Sciatic nerve (tissue), 2 donors: Measurements from ENCODE around the gene PPP1R7. TPM values are rescaled to one million over a fixed set of nuclear protein-coding genes. Genes with fewer than 3 reads are reported as not detected.

Source experiments
- ATAC-seq: fragments of 200-7000 bp; cut with Tn5 transposase; one replicate; pipeline ENCODE4 v1.9.1; 2020; ENCODE audit warnings: mild to moderate bottlenecking, moderate library complexity
- DNase-seq: peaks from one replicate; pipeline ENCODE4 v3.0.0-alpha.2; 2020; ENCODE audit warnings: low spot score
- intact Hi-C: fragments of 100-400 bp; cut with DNase I; formaldehyde crosslinking; loops from one replicate; pipeline ENCODE4 v1.14.2; 2022
- total RNA-seq: library from RNA; stranded (reverse); fragmentation: NEBNext Ultra II Directional; extraction: Animal tissue kit (Norgen Biotek cat#: 25700); gene quantifications from one replicate; pipeline ENCODE4 v1.2.1, GENCODE V29; 2021
- donor health status: DM: no; HTN: no; CAD: no.
- donor health status: DM: no; HTN: no; CAD: no.

PPP1R7 gene
- total RNA-seq, 1 donor from 2014 or later, result 45.3 TPM

DNA sequence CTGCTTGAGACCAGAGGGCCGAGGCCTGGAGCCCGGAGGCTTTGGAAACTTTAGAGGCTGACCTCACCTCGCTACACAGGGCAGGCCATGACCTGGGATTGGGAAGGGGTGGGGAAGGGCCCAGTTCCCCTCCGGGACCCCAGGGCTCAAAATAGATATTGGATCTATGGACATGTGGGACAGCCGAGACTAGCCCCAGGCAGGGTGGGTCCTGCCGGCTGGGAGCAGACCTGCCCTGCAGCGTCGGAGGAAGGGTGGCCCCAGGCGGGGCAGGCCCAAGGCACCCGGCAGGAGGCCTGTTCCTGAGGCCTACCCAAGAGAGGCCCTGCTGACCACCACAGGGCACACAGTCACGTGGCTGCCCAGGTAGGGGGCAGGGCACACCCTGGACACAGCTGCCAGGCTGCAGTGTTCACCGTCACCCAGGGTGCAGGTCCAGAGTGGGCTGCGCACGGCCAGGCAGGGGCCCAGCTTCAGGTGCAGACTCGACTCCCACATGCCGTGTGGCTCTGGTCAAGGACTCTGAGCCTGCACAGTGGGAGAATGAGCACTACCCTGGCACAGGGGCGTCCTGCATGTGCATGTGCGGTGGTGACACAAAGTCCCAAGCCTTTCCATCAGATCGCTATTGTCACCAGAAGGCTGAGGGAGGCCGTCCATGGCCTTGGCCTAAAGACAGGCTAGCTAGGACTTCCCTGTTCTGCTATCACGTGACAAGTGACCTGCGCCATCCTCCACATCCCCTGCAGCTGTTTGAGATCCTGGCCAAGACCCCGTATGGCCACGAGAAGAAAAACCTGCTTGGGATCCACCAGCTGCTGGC, 51.4 kb downstream of the PPP1R7 start:
- DNase-seq (no peak), ATAC-seq (no peak)
- intact Hi-C loops, result no loop called here

DNA sequence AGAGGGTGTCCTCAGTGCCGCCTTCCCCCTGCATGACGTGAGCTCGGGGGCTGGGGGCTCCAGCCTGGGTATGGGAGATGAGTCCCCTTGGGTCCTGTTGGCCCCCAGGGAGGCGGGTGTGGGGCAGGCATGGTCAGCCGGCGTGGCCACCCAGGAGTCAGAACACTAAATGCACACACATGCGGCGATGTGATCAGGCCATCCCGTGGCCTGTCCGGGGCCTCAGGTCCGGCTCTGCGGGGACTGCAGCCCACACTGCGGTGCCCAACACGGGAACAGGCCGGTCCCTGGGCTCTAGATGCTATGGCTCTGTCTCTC, 52.0 kb downstream of the PPP1R7 start:
- ATAC-seq, result no peak
- intact Hi-C loops, result no loop called here
- no peak for DNase-seq

DNA sequence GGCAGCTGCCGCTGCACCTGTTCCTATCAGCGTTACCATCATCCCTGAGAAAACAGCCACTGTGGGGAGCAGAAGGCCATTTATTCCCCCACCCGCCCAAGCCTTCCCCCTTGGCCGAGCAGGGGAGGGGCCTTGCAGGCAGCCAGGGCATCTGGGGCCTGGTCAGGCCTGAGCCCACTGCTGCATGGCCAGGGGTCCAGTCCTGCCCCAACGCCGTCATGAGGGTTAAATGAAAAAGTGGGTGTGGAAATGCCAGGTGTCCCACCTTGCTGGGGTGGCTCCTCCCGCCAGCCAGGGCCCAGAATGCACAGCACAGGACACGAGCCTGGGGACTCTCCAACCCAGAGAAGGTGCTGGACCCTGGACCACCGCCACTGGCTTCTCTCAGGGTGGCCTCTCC, 52.4 kb downstream of the PPP1R7 start:
- no peak for ATAC-seq
- intact Hi-C loops, result no loop called here
- no peak for DNase-seq

DNA sequence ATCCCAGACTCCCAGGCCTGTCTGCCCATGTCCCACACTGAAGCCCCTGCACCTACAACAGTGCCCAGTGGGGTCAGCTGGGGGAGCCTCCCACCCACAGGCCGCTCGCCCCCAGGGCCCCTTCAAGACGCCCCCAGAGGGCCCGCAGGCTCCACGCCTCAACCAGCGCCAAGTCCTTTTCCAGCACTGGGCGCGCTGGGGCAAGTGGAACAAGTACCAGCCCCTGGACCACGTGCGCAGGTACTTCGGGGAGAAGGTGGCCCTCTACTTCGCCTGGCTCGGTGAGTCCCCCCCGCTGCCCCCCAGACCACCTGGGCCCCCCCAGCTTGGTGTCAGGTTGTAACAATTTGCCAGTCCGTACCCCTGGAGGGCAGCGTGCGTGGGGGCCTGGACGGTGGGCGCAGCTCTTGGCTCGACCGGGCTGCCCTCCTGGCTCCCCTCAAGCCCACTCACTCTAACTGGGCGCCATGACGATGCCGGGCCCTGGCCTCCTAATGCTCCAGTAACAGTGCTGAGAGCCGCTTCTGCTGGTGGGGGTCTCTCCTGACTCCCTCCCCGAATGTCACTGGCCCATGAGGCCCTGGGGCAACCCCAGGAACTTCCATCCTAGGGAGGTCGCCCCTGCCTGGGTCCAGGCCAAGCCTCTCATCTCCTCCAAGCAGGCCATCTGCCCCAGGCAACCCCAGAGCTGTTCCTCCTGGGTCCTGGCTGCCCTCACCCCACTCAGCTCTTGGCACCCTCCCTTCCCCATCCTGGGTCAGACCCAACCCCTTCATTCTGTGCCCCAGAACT, 53.1 kb downstream of the PPP1R7 start:
- intact Hi-C loops, result no loop called here
- ATAC-seq (no peak), DNase-seq (no peak)

DNA sequence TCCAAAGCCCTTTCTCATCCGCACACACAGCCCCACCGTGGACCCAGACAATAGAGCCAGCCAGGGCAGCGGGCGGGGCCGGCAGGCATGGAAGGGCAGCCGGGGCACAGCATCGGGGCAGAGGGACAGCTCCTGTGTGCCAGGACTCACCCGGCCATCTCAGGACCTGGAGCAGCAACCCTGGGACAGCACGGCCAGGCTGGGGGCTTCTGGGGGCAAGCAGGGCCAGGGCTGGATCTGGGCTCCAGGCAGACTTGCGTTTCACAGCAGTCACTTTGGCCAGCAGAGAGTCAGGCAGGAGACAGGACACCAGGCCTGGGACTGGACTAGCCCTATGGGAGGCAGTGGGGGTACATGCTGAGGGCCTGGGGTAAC, 53.7 kb downstream of the PPP1R7 start:
- no peak for ATAC-seq
- no peak for DNase-seq
- intact Hi-C loops, result no loop called here

DNA sequence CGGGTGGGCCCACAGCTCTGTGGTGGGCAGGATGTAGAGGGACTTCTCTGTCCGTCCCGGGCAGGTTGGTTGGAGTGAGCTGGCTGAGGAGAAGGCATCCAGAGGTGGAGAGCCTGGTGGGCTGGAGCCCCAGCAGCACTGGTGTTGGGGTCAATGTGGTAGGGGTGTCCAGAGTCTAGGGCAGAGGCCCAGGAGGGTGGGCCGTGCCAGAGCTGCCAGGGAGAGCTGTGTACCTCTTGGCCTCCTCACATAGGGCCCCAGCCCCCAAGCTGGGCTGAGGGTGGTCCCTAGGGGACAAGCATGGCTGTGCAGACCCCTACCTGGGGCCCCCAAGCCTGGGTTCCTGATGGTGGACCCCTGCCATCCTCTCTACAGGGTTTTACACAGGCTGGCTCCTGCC, 54.2 kb downstream of the PPP1R7 start:
- ATAC-seq (no peak), DNase-seq (no peak)
- intact Hi-C loops, result no loop called here

DNA sequence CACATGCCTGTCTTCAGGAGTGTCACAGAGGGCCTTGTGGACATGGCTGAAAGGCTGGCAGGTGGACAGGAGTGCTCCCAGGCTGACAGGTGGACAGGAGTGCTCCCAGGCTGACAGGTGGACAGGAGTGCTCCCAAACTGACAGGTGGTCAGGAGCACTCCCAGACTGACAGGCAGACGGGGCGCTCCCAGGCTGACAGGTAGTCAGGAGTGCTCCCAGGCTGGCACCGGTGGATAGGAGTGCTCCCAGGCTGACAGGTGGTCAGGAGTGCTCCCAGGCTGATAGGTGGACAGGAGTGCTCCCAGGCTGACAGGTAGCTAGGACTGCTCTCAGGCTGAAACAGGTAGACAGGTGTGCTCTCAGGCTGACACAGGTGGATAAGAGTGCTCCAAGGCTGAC, 54.8 kb downstream of the PPP1R7 start:
- DNase-seq (no peak), ATAC-seq (no peak)
- intact Hi-C loops, result no loop called here

DNA sequence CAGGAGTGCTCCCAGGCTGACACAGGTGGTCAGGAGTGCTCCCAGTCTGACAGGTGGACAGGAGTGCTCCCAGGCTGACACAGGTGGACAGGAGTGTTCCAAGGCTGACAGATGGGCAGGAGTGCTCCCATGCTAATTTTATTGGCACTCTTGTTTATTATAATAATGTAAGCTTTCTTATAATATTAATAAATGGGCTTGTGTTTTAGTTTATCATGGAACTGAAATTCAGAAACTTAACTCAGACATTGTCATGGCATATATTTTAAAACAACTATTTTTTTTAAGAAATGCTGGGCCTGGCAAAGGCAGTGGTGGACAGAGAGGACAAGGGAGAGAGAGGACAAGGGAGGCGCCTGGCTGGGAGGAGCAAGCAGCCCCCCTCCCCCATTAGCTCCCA, 56.9 kb downstream of the PPP1R7 start:
- DNase-seq (no peak), ATAC-seq (no peak)
- intact Hi-C loops, result no loop called here

DNA sequence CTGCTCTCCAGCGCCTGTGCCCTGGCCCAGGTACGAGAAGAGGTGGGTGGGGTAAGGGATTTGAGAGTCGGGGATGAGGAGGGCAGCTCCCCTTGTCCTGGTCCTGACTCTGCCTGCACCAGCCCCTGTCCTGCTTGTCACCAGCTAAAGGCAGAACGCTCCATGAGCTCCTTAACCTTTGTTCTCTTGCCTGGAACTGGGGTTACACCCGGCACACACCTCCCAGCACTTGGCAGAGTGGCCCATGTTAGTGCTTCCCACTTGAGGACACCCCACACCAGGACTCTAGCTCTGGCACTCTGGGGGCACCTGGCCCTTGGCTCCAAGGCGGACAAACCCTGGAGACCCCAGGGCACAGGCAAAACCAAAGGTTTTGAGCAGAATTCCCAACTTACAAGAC, 57.4 kb downstream of the PPP1R7 start:
- intact Hi-C loops, result no loop called here
- ATAC-seq (no peak), DNase-seq (no peak)

DNA sequence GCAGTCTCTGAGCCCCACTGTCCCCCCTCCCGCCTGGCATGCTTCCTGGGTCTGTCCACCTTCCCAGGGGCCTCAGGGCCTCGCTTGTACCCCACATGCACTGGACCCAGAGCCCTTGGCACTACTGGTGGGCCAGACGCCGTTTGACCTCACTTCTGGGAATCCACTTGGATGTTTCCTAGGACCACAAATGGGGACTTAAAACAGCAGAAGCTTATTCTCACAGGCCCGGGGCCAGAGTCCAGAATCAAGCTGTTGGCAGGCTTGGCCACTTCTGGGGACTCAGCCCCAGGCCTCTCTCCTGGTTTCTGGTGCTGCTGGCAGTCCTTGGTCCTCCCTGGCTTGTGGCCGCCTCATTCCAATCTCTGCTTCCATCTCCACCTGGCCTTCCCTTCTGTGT, 57.8 kb downstream of the PPP1R7 start:
- intact Hi-C loops, result no loop called here
- ATAC-seq (no peak), DNase-seq (no peak)

DNA sequence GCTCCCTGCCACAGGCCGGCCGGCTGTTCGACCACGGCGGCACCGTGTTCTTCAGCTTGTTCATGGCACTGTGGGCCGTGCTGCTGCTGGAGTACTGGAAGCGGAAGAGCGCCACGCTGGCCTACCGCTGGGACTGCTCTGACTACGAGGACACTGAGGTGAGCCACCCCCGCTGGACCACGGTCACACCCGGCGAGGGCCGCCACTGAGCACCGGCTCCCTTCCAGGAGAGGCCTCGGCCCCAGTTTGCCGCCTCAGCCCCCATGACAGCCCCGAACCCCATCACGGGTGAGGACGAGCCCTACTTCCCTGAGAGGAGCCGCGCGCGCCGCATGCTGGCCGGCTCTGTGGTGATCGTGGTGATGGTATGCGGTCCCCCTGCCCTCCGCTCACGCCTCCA, 59.0 kb downstream of the PPP1R7 start:
- ATAC-seq (peak; percentile 14), DNase-seq (no peak)
- intact Hi-C loops, result no loop called here

DNA sequence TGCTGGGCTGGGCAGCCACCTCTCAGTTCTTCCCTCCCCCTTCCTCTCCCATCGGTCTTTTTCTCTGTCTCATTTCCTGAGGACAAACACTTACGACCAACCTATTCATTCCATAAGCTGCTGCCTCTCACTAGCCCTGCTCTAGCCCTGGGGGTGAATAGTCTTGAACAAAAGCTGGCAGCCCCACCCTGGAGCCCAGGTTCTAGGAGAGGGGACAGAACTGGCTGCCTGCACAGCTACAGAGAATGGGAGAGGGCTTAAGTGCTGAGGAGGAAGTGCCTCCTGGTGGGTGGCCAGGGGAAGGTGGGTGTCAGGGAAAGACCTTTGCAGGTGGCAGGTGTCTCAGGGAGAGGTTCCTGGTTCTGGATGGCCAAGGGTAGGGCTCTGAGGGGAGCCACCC, 61.0 kb downstream of the PPP1R7 start:
- ATAC-seq, result no peak
- intact Hi-C loops, result loop anchor here (10.0 kb wide), 1 partner anchor 346 kb away; the partner anchor contains the start of gene AGXT
- no peak for DNase-seq

DNA sequence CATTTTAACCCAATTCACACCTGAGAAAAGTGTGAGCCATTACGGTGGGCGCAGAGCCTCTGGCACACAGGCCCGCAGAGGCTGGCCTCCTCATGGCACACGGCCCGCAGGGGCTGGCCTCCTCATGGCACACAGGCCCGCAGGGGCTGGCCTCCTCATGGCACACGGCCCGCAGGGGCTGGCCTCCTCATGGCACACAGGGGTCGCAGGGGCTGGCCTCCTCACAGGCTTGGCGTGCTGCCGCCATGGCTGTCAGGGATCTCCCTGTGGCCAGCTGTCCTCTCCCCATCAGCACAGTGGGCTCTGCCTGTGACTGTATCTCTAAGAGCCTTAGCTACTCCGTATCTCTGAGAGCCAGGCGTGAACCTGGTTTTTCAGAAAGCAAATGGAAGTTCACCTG, 62.8 kb downstream of the PPP1R7 start:
- intact Hi-C loops, result loop anchor here (10.0 kb wide), 1 partner anchor 348 kb away; the partner anchor contains the start of gene AGXT
- DNase-seq (no peak), ATAC-seq (no peak)

DNA sequence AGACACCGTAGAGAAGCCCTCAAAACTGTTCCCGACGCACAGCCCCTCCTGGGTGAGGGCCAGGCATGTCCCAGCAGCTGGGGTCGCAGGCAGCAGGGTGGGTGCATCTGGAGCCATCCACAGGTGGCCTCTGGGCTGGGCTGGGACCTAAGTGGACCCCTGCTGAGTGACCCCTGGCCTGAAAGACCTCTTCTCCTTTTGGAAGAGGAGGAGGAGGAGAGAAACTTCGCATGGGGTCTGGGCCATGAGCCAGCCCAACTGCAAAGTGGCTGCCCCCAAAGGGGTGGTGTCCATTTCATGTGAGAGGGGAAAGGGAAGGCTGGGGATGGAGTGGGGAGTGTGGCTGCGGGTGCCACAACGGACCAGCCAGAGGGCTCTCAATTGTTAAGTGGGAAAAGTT, 63.3 kb downstream of the PPP1R7 start:
- DNase-seq (no peak), ATAC-seq (no peak)
- intact Hi-C loops, result loop anchor here (10.0 kb wide), 1 partner anchor 349 kb away; the partner anchor contains the start of gene AGXT

DNA sequence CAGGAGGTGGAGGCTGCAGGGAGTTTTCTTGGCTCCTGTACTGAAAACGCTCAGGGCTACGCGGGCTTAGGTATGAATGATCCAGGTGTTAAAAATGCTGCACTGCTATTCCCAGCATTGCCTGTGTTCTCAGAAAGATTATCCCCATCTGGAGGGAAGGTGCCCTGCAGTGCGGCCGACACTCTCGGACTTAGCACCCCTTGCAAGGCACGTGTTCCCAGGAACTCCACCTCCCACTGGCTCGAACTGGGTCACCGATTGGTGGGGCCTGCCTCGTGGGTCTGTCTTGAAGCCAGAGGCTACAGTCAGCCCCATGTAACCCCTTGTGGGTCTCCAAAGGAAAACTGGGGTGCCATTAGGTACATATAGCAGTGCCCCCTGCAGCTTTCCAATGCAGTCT, 63.9 kb downstream of the PPP1R7 start:
- intact Hi-C loops, result loop anchor here (10.0 kb wide), 1 partner anchor 349 kb away; the partner anchor contains the start of gene AGXT
- no peak for DNase-seq

DNA sequence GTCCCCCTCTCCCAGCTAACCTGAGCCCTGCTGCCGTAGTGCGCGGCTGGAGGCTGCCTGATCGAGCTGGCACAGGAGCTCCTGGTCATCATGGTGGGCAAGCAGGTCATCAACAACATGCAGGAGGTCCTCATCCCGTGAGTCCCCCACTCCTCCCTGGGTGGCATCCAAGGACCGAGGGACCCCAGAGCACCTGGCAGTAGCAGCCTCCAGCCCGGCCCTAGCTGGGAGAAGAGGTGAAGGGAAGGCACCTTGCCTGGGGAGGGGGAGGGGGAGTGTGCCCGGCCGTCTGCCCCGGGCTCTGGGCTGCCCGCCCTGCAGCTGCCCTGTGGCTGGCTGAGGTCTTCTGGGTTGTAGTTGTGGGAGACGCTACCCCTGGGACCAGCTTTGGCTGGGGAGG, 64.5 kb downstream of the PPP1R7 start:
- intact Hi-C loops, result loop anchor here (10.0 kb wide), 1 partner anchor 350 kb away; the partner anchor contains the start of gene AGXT
- DNase-seq, result no peak
- no peak for ATAC-seq

More for the DNA sequence above, 63.9 kb downstream of the PPP1R7 start:
- no peak for ATAC-seq

DNA sequence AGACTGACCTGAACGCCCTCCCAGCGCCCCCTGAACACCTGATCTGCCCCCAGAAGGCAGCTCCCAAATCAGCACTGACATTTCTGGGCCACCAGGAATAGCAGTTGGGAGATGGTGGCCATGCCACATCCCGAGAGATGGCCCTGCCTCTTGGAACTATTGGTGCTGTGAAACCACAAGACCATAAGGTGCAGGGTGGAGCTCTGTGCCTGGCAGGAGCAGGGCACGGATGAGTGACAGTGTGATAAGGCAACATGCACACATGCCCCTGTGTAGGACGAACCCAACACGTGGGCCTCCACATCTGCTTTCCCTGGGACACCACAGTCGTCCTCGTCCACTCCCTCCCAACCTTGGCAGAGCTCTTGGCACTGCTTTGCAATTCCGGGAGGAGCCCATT, 65.2 kb downstream of the PPP1R7 start:
- DNase-seq (no peak), ATAC-seq (no peak)
- intact Hi-C loops, result loop anchor here (10.0 kb wide), 1 partner anchor 351 kb away; the partner anchor contains the start of gene AGXT

DNA sequence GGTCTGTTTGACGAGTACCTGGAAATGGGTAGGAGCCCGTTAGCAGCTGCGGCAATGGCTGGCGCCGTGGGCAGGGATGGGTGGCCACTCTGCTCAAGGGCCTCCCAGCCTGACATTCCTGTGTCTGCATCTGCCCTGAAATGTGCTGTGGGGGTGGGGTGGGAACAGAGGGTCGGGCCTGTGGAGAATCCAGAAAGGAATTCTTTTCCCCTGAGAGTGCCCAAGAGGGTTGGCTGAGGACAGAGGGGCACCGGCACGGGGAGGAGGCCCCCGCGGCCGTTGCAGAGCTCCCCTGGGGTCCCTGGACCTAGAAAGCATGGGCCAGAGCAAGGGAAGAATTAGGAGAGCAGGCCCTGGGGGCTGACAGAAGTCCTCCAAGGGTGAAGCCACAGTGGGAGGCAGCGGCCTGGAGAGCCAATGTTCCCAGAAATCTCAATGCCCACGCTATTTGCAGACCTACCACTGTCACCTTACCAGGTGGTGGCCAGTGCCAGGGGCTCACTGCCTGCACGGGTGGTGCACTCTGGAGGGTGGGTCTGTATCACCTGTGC, 66.0 kb downstream of the PPP1R7 start:
- peak; percentile 4 for ATAC-seq
- intact Hi-C loops, result loop anchor here (10.0 kb wide), 1 partner anchor 351 kb away; the partner anchor contains the start of gene AGXT
- DNase-seq, result no peak

DNA sequence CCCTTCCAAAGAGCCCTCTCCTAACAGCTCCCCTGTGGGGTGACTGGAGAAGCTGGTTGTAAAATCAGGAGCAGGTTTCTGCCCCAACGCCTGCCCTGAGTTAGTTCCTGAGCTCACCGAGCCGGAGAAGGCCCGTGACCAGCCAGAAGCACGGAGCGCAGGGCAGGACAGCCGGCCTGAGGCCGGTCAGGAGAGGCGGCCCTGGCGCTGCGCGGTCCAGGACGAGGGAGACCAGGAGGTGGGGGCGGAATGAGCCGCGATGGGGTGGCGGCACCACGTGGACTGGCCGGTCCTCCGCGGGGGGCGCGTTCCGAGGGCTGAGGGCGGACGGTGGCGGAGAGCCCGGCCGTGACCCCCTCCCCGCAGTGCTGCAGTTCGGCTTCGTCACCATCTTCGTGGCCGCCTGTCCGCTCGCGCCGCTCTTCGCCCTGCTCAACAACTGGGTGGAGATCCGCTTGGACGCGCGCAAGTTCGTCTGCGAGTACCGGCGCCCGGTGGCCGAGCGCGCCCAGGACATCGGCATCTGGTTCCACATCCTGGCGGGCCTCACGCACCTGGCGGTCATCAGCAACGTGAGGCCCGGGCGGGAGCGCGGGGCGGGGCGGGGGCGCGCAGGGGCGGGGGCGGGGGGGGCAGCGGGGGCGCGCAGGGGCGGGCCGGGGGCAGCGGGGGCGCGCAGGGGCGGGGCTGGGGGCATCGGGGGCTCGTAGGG, 67.2 kb downstream of the PPP1R7 start:
- ATAC-seq (peak; percentile 90), DNase-seq (peak; percentile 84)
- intact Hi-C loops, result loop anchor here (10.0 kb wide), 1 partner anchor 353 kb away; the partner anchor contains the start of gene AGXT
